Measurements from ENCODE around the gene MAGIX. TPM values are rescaled to one million over a fixed set of nuclear protein-coding genes. Genes with fewer than 3 reads are reported as not detected.

The MAGIX gene
- polyA plus RNA-seq, 1 donor = 2.7 TPM

DNA sequence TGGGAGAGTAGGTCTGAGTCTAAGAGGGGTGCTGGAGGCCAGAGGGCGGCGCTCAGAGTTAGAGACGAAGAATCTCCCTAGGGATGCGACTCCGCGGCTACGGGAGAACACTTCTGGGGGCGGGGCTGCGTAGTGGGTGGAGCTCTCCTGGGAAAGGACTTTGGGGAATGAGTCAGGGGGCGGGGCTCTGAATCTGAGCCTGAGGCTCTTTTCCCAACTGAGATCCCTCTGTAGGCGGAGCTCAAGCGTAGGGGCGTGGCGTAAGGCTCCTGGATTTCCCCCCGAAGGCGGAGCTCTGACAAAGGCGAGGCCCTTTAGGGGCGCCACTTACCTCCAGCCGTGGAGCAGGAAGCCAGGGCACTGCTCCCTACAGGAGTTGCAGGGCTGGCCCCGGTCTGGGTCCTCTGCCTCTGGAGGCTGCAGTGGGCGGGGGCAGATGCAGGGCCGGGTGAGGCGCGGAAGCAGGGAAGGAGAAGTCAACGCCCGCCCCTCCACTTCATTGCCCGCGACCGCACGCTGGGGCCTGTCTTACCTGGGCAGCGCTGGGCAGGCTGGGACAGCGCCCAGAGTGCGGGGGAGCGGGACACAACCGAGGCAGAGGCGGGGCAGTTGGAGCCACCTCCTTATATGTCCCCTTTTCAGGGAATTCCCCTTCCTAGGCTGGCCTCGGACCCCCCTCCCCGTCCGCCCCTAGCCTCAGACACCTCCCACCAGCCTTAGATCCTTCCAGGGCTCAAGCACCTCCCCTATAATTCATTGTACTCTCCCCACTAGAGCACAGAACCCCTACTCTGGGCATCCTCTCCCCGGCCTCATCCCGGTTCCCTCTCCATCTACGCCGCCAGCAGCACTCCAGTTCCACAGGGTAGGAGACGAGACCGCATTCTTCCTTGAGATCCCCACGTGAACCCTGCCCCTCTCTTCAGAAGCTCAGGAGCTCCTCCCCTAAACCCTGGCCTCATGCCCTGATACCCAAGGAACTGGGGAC, 22.0 kb downstream of the MAGIX start:
- peak; percentile 51 for DNase-seq

DNA sequence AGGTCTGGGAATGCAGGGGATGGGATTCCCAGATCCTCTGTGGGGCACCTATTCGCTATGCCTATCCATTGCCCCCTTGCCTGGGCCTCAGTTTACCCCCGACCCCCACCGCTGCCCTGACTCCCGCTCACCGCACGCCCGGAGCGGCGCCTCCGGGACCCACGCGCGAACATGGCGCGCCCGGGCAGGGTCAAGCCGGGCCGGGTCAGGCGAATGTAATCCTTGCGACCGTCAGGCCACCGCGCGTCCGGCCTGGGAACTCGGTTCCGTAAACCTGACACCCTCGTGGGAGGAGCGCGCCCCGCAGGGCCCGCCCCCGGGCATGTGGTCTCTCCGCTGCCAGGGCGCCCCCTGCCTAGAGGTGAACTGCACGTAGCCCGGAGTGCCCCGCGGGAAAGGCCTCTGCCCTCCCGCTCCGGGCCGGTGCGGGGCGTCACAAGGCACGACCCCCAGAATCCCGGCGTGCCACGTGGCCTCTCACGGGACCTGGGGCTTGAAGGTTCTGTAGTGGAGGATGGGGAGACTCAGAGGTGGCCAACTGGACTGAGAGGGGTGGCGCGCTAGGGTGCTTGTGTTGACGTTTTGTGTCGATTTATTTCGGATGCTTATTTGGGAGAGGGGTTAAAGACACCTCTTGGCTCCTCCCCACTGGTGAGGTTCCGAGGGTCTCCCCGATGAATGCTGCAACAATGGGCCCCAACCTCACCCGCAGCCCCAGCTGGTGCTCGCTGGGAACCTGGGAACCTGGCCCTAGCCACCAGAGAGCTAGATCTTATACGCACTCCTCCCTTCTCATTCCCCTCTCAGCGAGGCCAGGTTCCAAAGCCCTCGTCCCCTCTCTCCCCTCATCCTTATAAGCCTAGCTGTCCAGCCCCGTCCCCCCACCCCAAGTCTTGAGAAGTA, 23.8 kb downstream of the MAGIX start, which contains the start of gene PRICKLE3:
TSS of gene PRICKLE3 (minus strand) at position 249 of the 903 bp plus-strand sequence. CDS start at position 173, 76 bp downstream.
- peak; percentile 68 for DNase-seq

DNA sequence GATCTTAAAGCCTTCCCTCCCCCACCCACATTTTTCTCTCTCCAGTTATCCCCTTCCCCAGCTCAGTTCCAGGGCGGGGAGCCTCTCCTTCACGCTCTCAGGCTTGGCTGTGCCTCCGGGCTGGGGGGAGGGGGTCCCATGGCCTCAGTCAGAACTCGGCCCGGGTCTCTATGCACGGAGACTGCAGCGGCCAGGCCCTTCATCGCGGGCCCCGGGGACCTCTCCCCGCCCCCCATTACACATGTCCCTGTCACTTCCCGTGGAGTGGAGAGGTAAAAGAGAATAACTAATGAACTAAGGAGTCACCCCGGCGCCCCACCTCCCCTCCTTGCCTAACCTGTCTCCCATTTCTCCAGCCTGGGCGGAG, 24.5 kb downstream of the MAGIX start:
- DNase-seq = no peak

DNA sequence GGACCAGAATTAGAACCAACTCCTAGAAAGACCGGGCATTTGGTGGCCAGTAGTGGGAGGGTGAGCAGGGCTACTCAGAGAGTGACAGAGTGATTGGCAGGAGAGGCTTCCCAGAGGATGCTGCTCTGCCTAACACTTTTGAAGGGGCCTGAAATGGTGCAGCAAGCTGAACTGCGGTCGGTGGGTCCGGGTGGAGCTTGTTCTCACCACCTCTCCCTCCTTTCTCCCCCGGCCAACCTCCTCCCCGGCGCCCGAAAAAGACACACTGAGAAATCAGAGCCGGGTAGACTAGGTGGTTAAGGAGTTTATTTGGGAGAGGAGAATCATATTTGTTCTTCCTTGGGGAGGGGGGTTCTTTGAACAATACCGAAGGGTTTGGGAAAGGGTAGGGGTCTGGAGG, 25.0 kb downstream of the MAGIX start:
- no peak for DNase-seq

DNA sequence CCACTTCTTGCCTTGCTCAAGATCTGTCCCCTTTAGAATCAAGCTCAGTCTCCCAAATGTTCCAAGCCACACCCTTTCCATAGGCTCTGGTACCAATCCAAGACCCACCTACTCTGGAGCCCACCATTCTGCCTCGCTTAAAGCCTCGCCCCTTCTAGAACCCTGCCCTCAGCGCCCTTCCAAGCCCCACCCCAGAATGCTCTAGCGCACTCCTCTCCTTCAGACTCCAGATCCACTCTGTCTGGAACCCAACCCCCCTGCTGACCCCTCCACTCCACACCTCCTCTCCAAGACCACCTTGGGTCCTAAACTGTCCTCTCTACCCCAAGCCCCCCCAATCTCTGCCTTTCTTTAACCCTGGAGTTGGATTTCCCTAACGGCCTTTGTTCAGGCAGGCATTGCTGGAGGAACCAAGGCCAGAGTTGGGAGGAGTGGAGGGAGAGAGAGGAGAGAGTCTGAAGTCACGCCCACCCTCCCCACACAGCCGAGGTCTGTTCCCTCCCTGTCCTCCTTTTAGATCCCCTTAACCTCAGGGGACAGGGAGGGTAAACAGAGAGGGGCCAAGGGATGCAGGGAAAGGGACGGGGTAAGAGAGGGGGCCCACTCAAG, 26.0 kb downstream of the MAGIX start:
- DNase-seq = no peak

DNA sequence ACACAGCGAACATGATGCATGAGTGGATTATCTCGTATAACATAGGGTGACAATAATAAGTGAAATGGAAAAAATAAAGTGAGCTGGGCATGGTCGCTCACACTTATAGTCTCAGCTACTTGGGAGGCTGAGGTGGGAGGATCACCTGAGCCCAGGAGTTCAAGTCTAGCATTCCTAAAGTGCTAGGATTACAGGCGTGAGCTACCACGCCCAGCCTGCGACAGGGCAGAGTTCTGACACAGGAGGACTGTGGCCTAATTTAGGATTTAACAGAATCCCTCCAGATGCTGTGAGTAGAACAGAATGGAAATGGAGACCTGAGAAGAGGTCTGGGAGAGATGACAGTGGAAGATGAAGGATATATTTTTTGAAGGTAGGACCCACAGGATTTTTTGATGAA, 27.0 kb downstream of the MAGIX start:
- DNase-seq = no peak

DNA sequence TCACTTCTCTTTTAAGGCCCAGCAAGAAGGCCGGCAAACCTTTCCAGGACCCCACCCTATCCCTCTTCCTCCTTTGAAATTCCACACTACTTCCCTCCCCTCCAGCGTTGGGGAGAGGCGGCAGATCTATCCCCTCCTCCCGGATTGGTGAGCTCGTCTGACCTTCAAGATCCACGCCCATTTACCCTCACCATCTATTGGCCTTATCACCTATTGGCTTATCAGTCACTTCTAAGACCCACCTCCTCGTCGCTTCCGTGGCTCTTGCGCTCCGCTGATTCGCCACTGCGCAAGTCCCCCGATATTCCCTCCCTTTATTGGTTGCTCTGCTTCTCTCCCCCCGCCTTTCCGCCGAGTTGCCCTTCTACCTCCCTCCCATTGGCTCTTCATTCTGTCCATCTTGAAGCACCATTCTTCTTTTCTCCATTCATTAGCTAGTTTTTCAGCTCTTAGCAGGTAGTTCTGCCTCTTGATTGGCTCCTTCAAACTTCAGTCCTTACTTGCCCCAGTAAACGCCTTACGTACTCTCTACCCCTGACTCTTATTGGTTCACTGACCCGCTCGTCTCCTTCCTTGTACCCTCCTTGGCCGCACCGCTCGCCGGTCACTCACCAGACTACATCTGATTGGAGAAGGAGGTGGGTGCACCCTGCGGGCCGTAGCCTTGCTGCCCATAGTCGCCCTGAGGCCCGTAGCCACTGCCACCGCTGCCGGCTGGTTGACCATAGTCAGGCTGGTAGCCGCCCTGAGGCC, 28.4 kb downstream of the MAGIX start:
- peak; percentile 93 for DNase-seq

DNA sequence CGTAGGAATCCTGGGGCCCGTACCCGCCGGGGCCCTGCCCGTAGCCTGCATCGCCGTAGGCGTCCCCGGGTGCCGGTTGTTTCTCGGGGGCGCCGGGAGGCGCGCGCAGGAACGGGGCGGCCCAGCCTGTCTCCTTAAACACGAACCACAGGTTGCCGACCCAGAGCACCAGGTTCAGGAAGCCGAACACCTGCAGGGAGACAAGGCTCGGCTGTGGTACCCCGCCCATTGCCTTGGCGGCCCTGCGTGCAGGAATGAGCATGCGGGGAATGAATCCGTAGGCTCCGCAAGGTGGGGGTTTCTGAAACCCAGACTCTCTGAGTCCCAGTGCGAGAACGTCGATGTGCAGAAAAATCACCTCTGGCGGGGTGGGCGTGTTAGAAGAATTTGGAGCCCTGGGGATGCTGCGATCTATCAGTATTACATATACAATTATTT, 29.0 kb downstream of the MAGIX start:
- DNase-seq = no peak

DNA sequence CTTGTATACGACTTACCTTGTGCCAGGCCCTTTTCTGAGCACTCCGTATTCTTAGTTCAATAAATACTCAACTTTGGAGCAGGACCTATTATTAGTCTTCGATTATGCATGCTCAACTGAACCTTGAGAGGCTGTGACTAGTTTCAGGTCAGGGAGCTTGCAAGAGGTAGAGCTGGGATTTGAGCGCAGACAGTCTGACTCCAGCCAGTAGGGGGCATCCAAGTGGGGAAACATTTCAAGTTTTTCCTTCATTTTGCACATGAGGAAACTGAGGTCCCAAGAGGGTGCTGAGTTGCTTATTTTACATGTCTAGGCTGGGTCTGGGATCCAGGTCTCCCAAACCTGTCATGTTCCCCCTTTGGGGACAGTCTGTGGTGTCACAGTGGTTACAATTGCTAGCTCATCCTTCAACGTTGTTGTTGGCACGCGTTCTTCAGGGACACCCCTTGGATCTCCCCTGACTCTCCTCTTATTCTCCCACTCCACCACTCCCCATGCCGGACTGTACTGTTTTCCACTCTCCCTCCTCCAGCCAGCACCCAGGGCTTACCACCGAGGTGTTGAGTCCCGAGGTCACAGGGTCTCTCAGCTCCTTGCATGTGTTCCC, 30.3 kb downstream of the MAGIX start:
- no peak for DNase-seq

DNA sequence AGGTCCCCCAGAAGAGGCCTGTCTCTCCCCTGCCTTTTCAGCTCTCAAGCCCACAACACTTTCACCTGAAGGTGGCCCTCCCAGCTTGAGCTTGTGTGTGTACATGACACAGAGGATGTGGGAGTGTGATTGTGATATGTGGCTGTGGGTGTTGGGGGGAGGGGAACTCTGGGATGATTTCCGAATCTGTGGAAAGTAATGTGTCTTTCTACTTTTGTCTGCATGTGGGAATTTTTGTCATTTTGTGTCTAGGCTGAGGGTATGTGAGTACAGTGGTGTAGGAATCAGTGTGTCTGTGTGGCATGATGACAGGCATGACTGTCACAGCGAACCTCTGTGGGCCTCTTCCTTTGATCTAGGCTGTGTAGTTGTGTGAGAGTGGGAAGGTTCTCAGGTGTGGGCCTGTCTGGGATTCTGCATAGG, 31.0 kb downstream of the MAGIX start:
- no peak for DNase-seq

DNA sequence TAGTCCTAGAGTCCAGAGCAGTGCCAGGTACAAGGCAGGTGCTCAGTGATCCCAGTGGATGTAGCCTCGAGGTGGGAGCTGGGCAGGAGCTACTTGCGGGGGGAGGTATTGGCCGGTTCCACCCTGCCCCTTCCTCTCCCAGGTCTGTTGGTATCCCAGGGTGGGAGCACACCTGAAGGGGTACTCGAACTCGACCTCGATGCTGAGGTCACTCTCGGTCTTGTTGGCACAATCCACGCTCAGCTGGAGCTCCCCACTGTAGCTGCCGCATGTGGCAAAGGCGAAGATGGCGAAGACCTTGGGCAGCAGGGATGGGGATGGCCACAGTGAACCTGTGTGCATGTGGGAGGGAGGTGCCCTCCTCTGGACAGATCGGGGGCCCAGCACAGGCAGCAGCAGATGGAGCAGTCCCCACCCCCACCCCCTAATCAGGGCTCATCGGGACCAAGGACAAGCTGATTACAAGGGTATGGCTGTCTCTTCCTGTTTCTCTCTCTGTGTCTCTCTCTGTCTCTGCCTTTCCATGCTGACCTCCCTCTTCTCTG, 35.1 kb downstream of the MAGIX start:
- no peak for DNase-seq

DNA sequence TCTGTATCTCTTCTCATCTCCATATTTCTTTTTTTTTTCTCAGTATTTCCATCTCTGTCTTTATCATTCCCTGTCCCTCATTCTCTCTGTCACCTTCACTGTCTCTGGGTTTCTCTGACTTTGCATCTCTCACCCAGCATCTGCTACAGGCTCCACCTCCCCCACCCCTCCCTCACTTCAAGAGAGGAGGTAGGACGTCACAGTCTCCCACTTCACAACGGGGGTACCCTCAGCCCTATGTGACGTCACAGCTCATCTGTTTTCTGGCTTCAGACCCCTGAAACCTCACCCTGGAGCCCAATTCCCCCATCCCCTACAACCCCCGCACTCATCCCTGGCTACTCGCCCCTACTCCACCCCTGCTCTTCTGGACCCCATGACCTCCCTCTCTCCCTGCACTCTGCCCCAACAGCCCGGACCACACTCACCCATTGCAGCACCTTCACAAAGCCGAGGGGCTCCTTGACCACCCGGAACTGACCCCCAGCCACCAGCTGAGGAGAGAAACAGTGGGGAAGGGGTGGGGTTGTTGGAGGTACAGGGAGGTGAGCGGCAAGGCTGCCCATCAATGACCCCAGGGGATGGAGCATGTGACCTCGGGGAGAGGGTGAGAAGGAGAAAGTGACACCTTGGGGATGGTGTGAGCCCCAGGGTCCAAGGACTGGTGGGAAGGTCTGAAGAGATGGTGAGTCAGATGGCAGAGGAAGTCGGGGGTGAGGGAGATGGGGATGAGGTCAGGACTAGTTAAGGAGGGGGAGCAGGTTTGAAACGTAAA, 36.2 kb downstream of the MAGIX start:
- no peak for DNase-seq

DNA sequence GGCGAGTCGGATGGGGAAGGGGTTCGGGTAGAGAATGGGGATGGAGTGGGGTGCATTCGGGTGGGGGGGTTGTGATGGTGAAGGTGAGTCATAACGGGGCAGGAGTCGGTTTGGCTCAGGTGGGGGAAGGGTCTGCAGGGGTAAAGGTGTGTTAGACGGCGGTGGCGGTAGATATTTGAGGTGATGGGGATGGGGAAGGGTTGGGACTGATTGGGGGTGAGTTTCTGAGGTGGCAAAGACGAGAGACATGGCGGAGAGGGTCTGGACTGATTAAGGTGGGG, 36.7 kb downstream of the MAGIX start:
- DNase-seq = no peak

DNA sequence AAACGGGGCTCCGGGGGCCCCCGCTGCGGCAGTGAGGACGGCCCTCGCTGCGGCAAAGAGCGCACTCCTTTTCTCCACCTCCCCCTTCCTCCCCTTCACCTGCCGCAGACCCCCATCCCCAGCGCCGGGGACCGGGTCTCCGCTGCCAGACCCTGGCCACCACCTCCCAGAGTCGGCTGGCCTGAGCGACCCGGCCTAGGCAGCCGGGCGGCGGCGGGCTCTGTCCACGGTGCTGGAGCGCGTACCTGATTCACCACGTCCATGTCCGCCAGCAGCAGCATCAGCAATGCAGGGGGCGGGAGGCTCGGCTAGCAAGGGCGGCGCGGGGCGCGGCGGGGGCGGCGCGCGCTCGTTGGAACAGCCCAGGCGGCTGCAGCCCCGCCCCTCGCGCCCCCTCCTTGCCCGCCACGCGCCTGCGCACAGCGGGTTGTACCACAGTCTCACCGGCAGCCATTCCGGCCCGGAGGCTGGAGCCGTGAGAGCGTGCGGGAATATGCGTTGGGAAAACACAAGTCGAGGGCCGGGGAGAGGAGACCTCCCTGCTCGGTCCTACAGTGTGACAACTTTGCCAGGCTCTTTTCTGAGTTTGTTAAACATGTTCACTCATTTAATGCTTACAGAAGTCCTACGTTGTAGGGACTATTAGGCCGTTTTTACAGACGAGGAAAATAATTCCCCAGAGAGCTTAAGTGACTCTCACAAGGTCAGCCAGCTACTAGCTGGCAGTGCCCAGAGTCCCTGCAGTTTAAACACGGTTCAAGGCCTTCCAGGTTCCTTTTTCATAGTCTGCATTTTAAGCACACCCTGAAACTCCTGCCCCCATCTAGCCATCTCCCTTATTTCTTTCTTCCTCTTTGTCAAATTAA, 37.6 kb downstream of the MAGIX start, which contains the start of gene SYP:
TSS of gene SYP (minus strand) at position 288 of the 866 bp plus-strand sequence. CDS start at position 281, 7 bp downstream.
- peak; percentile 84 for DNase-seq

DNA sequence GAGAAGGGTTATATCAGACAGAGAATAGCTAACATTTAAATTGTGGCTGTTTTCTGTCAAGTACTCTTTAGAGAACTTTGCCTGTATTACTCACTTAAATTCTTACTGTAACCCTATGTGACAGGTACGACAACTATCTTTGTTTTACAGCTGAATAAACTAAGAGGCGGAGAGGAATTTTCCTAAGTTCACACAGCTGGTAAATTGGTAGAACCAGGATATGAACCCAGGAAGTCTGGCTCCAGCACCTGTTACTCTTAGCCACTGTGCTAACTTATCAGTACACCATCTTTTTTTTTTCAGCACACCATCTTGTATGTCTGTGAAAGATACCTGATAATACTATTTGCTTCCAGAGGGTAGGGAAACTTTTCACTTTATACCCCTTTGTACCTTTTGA, 39.5 kb downstream of the MAGIX start:
- no peak for DNase-seq

DNA sequence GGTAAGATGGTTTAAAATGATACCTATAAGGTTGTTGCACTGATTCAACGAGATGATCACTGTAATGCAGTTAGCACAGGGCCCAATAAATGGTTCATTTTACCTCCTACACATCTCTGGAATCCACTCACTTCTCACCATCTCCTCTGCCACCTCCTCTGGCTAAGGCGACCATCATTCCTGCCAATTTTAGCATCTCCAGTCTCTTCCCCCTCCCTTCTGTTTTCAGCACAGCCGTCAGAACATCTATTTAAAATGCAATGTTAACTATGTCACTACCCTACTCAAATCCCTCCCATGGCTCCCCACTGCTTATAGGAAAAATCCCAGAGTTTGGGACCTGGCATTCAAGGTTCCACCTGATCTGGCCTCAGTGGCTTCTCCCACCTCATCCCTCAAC, 41.0 kb downstream of the MAGIX start:
- no peak for DNase-seq

DNA sequence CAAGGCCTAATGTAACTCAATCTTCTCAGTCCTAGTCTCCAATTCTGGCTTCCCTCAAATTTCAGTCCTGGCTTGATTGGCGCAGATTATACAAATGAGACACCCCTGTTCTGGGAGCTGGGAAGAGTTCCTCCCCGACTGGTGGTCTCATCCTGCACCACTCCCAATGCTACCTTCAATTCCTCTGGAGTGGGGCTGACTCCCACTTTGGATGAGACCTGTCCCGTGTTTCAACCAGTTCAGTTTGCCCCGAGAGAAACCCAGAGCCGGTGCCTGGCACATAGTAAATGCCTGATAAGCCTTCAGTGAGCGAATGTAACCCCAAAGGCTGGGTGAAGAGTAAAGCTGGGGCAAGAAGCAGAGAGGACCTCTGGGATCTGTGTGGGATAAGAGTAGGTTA, 41.5 kb downstream of the MAGIX start:
- DNase-seq = no peak

DNA sequence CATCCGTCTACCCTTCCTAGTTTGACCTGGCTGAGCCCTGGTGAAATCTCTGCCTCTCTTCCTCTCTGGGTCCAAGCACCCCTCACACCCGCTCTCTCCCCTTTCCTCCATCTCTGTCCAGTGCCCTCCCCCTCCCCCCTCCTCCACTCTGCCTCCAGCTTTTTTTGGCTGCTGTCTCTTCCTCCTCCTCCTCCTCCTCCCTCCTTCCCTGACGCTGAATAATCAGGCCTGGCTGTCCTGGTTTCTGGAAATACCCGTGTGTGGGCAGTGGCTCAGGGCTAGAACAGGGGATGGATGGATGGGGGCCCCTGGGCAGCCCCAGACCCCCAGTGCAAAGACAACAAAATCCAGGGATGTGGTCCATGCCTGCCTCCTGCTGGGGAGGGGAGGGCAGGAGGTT, 42.2 kb downstream of the MAGIX start:
- DNase-seq = no peak

DNA sequence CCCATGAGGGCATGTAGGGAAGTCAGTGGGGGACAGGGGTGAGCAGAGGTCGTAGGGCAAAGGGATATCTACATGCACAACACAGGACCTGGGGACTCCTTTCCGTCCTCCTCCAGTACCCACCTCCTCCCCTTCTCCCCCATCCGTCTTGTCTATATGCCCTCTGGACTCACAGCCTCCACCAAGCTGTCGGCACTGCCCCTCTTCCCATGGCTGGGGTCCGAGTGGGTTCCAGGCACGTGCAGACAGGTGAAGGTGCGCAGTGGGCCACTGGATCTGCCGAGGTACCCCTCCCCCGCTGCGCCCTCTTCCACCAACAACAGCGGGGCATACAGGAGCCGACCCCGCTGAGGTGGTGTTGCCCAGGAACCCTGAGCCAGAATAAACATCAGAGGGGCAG, 42.9 kb downstream of the MAGIX start:
- no peak for DNase-seq

DNA sequence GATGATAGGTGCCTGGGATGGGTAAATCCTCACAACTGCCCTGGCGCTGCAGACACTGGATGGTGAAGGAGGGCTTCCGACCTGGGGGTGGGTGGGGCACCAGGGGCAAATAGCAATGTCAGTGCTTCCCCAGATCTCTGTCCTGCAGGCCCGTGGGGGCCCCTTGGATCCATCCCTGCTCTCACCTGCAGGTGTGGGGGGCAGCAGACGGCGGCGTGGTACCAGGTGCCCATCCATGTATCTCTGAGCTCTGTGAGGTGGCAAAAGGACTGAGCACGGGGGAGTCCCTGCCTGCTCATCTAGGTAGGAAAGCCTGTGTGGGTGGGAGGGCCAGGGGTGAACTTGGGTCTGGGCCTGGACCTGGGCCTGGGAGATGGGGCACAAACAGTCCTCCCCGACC, 44.0 kb downstream of the MAGIX start:
- no peak for DNase-seq

Data from hindlimb muscle (tissue), 1 donor.